ENCODE results near the gene NTN5.

- no peak for TF ChIP-seq CTCF (conservative IDR thresholded peaks at IDR 0.05; ENCODE audit: low read depth, low read length)
- TF ChIP-seq EZH2 (IDR thresholded peaks at IDR 0.05; ENCODE audit: borderline replicate concordance, low read depth, low read length, poor library complexity, severe bottlenecking), result no peak
These were observed 31.0 kb downstream of the NTN5 start for GRCh38 chr19:48641850-48642249.
